ENCODE results near the gene SPAG4. TPM values are rescaled to one million over a fixed set of nuclear protein-coding genes. Genes with fewer than 3 reads are reported as not detected.

The SPAG4 gene
- total RNA-seq, 1 donor from 2014 or later: 4.5 TPM

GRCh38 chr20:35598476-35598875 is 17.2 kb upstream of the SPAG4 start:
- ATAC-seq: no peak
- intact Hi-C loops (cut with DNase I): no loop called here
- no peak for DNase-seq (ENCODE audit: low spot score)

DNA sequence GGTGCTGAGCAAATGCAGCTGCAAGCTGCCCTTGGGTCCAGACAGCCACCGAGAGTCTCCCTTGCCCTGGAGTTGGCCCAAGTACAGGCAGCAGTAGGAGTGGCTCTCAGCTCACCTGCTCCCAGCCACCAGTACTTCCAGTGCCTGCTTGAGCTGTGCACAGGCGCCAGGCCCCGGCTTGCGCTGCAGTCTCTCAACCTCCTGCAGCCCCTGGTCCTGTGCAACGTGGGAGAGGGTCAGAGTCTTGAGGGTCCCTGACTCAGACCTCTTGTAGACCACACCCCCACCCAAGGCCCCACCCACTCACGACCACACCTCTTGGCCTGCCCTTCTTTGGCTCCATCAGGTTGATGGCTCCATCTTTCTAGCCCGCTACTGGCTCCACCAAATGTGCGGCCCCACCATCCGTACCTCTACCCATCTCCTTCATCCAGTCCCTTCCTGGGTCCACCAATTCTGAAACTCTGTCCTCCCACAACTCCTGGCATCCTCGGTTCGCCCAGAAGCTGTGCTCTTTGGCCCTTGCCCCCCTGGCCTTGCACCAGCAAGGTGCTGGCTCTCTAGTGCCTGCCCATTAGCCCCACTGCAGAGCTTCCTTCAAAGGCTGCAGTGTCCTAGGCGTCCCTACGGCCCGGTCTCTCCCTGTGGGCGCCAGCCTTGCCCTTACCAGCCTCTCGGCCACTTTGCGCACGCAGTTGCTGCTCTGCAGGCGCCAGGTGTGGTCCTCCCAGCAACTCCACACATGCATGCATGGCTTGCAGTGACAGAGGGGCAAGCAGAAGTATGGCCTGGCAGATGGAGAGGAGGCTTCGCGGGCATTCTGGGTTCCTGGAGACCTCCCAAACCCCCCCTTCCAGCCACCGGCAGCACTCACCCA is 16.5 kb upstream of the SPAG4 start:
- intact Hi-C loops (cut with DNase I): no loop called here
- no peak for ATAC-seq
- no peak for DNase-seq (ENCODE audit: low spot score)

DNA sequence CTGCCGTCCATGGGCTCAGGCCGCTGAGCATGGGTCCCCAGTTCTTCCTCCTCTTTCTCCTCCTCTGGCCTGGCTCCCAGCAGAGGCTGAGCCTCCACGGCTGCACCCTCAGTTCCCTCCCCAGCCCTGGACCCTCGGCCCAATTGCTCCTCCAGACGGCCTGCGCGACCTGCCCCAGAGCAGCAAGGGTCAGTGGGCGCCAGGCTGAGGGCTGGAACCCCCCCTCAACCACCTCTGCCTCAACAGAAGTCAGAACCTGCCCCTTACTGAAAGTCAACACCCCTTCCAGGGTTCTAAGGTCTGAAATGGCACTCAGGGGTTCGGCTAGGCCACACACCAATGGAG is 15.9 kb upstream of the SPAG4 start:
- no peak for ATAC-seq
- intact Hi-C loops (cut with DNase I): no loop called here
- no peak for DNase-seq (ENCODE audit: low spot score)

DNA sequence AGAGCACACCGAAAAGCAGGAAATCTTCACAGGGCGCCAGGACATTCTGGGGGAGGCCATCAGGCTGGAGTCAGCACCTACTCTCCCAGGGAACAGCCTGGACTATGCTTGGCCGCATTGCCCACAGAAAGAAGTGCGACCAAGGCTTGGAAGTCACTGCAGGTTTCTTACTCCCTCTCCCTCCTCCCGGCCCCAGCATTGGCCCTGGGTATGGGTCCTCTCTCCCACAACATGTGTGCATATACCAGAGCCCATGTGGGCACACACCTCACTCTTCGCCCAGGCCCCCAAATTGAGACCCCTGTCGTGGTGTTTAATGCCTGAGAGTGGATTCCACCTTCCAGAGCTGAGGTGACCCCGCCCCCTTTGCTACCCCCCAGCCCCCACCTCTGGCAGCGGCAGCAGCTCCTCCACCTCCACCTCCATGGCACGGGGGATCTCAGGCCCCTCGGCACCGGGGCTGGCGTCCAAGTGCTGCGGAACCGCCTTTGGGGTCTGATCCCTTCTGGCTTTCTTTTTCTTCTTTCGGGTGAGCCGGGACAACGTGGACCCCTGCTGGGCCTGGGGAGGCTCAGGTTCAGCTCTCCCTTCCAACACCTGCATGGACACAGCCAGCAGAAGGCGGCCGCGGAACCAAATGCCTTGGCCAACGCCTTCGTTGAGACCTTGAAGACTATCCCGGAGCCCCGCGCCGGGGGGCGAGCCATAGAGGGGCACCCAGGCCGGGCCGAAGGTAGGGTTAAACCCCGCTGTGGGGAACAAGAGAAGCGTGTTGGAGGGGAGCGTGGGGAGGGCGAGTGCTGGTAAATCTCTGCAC is 15.2 kb upstream of the SPAG4 start:
- ATAC-seq (no peak), DNase-seq (ENCODE audit: low spot score) (no peak)
- intact Hi-C loops (cut with DNase I): no loop called here

- intact Hi-C loops (cut with DNase I): no loop called here
- DNase-seq (ENCODE audit: low spot score): peak; percentile 86
- ATAC-seq: peak; percentile 85
Measured at GRCh38 chr20:35600993-35601973, 14.3 kb upstream of the SPAG4 start.

- ATAC-seq: no peak
- intact Hi-C loops (cut with DNase I): no loop called here
- no peak for DNase-seq (ENCODE audit: low spot score)
Measured at GRCh38 chr20:35601990-35602389, 13.6 kb upstream of the SPAG4 start.

DNA sequence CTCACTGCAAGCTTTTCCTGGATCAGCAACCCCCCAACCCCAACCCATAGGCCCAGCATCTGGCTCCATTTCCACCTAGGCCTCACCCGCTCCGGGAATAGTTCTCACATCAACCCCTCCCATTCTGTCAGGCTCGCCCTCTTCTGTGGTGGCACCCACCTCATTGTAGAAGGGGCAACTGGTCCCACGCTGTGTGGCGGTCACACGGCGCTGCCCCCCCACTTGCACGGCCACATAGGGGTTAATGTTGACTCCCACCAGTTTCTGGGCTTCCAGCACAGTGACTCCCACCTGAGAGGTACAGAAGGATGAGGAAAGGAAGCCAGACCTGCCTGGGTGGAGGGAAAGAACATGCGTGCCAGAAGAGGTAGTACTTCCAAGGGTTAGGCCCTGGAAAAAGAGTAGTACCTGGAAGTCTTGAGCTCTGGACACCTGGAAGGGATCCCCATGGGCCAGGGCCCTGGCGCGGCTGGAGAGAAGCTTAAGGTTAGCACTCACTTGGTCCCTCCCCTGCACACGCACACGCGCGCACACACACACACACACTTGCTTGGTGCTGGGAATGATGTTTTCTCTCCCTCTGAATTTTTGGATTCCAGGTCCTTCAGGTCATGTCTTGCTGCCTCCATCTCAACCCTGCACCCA is 12.7 kb upstream of the SPAG4 start:
- ATAC-seq: no peak
- no peak for DNase-seq (ENCODE audit: low spot score)
- intact Hi-C loops (cut with DNase I): no loop called here

- DNase-seq (ENCODE audit: low spot score): no peak
- no peak for ATAC-seq
- intact Hi-C loops (cut with DNase I): no loop called here
Measured at GRCh38 chr20:35603695-35604448, 11.8 kb upstream of the SPAG4 start.

DNA sequence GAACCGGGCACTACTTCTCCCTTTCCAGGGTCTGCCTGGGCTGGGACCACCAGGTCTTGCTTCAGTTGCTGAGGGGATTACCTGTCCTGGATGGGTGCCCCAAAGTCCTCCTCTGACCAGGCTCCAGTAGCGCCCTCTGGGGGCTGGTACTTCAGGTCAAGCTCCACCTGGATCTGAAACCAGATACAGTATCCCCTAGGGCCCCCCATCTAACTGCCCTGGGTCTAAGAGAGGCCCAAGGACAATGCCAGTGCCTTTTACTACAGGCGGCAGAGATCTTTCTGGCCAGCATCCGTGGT is 11.2 kb upstream of the SPAG4 start:
- intact Hi-C loops (cut with DNase I): no loop called here
- DNase-seq (ENCODE audit: low spot score): no peak
- no peak for ATAC-seq

- intact Hi-C loops (cut with DNase I): no loop called here
- ATAC-seq: no peak
- no peak for DNase-seq (ENCODE audit: low spot score)
Measured at GRCh38 chr20:35606127-35606526, 9.5 kb upstream of the SPAG4 start.

DNA sequence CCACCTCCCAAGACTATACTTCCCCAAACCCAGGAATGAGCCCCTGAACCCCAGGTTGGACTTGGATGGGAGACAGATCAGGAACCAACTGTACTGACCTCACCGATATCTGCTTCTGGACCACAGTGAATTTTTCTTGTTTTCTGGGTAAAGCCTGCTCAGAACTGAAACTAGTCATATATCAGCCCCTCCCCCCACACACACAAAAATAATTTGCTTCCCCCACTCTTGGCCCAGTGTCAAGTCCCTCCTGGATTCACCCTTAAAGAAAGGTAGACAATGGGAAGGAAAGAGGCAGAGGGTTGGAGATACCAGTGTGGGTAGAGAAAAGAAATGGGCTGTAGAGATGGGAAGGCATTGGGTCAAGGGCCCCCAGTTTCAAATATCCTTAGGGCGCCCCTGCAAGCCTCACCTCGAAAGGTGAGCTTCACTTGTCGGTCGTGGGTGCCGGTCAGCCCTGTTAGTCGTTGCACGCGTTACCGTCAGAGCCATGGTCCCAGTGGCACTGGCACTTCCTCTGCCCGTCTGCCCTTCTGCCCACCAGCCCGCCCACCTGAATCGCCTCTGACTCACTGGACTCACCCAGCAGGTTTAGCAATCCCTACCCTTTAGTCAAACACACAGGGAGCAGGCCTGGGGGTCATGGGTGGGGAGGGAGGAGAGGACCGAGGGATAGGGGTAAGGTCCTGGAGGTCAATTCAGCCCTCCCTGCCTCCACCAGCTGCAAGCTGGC is 8.5 kb upstream of the SPAG4 start:
- intact Hi-C loops (cut with DNase I): no loop called here

GRCh38 chr20:35610833-35611427 is 4.7 kb upstream of the SPAG4 start:
- ATAC-seq (no peak), DNase-seq (ENCODE audit: low spot score) (no peak)
- intact Hi-C loops (cut with DNase I): no loop called here

More for the DNA sequence above, 8.5 kb upstream of the SPAG4 start:
- DNase-seq (ENCODE audit: low spot score): no peak
- no peak for ATAC-seq

GRCh38 chr20:35611482-35611881 is 4.1 kb upstream of the SPAG4 start:
- intact Hi-C loops (cut with DNase I): no loop called here
- ATAC-seq (no peak), DNase-seq (ENCODE audit: low spot score) (no peak)

GRCh38 chr20:35616465-35617396 is 1.1 kb downstream of the SPAG4 start:
- peak; percentile 95 for DNase-seq (ENCODE audit: low spot score)
- intact Hi-C loops (cut with DNase I): no loop called here
- ATAC-seq: peak; percentile 74

DNA sequence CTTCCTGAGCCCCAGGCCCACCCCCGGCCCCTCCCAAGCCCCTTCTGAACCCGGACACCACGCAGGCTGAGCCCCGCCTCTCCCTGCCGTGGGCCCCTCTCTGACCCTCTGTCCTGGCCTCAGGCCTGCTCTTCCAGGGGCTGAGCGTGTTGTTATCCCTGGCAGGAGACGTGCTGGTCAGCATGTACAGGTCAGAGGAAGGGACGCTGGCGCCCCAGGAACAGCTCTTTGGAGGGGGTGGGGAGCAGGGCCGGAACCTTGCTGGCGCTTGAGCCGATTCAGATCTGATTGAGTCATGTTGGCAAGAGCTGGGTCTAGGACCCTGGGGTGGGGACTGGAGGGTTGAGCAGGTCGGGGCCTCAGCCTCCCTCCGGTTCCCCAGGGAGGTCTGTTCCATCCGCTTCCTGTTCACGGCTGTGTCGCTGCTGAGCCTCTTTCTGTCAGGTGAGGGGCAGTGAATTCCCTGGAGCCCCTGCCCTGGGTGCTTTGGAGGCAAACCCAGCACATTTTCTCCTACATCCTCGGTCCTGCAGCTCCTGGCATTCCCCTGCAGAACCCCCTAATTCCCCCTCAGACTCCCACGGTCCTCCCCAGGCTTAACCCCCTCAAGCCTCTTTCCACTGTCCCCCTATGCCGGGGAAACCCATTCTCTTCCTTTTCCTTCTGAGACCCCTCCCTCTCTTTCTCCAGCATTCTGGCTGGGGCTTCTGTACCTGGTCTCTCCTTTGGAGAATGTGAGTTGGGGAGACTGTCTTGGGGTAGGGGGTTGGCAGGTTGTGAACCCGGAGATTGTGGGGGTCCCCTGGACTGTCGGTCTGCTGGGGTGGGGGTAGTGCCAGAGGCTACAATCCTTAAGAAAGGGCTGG is 2.0 kb downstream of the SPAG4 start:
- peak; percentile 78 for DNase-seq (ENCODE audit: low spot score)
- ATAC-seq: peak; percentile 38
- intact Hi-C loops (cut with DNase I): no loop called here
